SK-N-SH treated with all-trans-retinoic acid at 6 μM for 48 hours (cell line): ENCODE measurements around the gene HS6ST2.

Experiments
- ATAC-seq: fragments of 200-7000 bp; cut with Tn5 transposase; 3 replicates; pipeline ENCODE4 v1.9.1; 2020; ENCODE audit warnings: mild to moderate bottlenecking, moderate library complexity
- ARNTL ChIP-seq: fragments of 450-650 bp; formaldehyde crosslinking; IDR thresholded peaks from 2 replicates; pipeline ENCODE4 v1.5.0; 2020; ENCODE audit warnings: low read depth, mild to moderate bottlenecking, moderate library complexity, borderline replicate concordance
- BACH2 ChIP-seq: fragments of 250-450 bp; sonication (Bioruptor Pico); IDR thresholded peaks from 2 replicates; pipeline ENCODE4 v1.9.0; 2021; ENCODE audit warnings: mild to moderate bottlenecking, borderline replicate concordance
- CREB5 ChIP-seq: fragments of 250-450 bp; sonication (Bioruptor Pico); IDR thresholded peaks from 2 replicates; pipeline ENCODE4 v1.5.1; 2020; ENCODE audit warnings: low read depth, mild to moderate bottlenecking, moderate library complexity
- CSDC2 ChIP-seq: fragments of 250-450 bp; sonication (Bioruptor Pico); IDR thresholded peaks from 2 replicates; pipeline ENCODE4 v1.5.0; 2020; ENCODE audit warnings: mild to moderate bottlenecking, moderate library complexity
- ESRRG ChIP-seq: fragments of 250-450 bp; sonication (Bioruptor Pico); IDR thresholded peaks from 2 replicates; pipeline ENCODE4 v1.6.1; 2021; ENCODE audit warnings: mild to moderate bottlenecking
- GLIS3 ChIP-seq: fragments of 250-450 bp; sonication (Bioruptor Pico); IDR thresholded peaks from 2 replicates; pipeline ENCODE4 v1.5.0; 2020; ENCODE audit warnings: mild to moderate bottlenecking, moderate library complexity
- ISL1 ChIP-seq: fragments of 250-450 bp; sonication (Bioruptor Pico); IDR thresholded peaks from 2 replicates; pipeline ENCODE4 v2.1.2; 2022; ENCODE audit warnings: mild to moderate bottlenecking, moderate library complexity
- OSR1 ChIP-seq: fragments of 250-450 bp; sonication (Bioruptor Pico); IDR thresholded peaks from 2 replicates; pipeline ENCODE4 v1.8.0; 2022; ENCODE audit warnings: moderate library complexity, mild to moderate bottlenecking, inconsistent platforms
- PATZ1 ChIP-seq: fragments of 250-450 bp; sonication (Bioruptor Pico); IDR thresholded peaks from 2 replicates; pipeline ENCODE4 v1.8.0; 2020; ENCODE audit warnings: mild to moderate bottlenecking, moderate library complexity, borderline replicate concordance
- POU6F1 ChIP-seq: fragments of 250-450 bp; sonication (Bioruptor Pico); IDR thresholded peaks from 2 replicates; pipeline ENCODE4 v1.8.0; 2021; ENCODE audit warnings: low read depth, mild to moderate bottlenecking, moderate library complexity, borderline replicate concordance
- PPARA ChIP-seq: fragments of 250-450 bp; sonication (Bioruptor Pico); IDR thresholded peaks from 2 replicates; pipeline ENCODE4 v1.5.0; 2020; ENCODE audit warnings: mild to moderate bottlenecking, borderline replicate concordance
- RARB ChIP-seq: fragments of 250-450 bp; sonication (Bioruptor Pico); IDR thresholded peaks from 2 replicates; pipeline ENCODE4 v1.8.0; 2021; ENCODE audit warnings: mild to moderate bottlenecking, moderate library complexity
- SNAI2 ChIP-seq: fragments of 250-450 bp; sonication (Bioruptor Pico); IDR thresholded peaks from 2 replicates; pipeline ENCODE4 v1.5.0; 2020; ENCODE audit warnings: mild to moderate bottlenecking, moderate library complexity
- TOX ChIP-seq: fragments of 250-450 bp; sonication (Bioruptor Pico); IDR thresholded peaks from 2 replicates; pipeline ENCODE4 v1.8.0; 2021; ENCODE audit warnings: mild to moderate bottlenecking, moderate library complexity, borderline replicate concordance
- ZC3H10 ChIP-seq: fragments of 250-450 bp; sonication (Bioruptor Pico); IDR thresholded peaks from 2 replicates; pipeline ENCODE4 v1.5.1; 2021; ENCODE audit warnings: mild to moderate bottlenecking, moderate library complexity
- ZFP3 ChIP-seq: fragments of 250-450 bp; sonication (Bioruptor Pico); IDR thresholded peaks from 2 replicates; pipeline ENCODE4 v1.5.0; 2020; ENCODE audit warnings: mild to moderate bottlenecking, moderate library complexity
- ZFP30 ChIP-seq: fragments of 450-650 bp; formaldehyde crosslinking; IDR thresholded peaks from 2 replicates; pipeline ENCODE4 v1.5.0; 2022; ENCODE audit warnings: mild to moderate bottlenecking, moderate library complexity
- ZNF565 ChIP-seq: fragments of 450-650 bp; formaldehyde crosslinking; conservative IDR thresholded peaks from 2 replicates; pipeline ENCODE4 v1.5.0; 2020; ENCODE audit warnings: low read depth, mild to moderate bottlenecking, moderate library complexity
- ZNF70 ChIP-seq: fragments of 450-650 bp; formaldehyde crosslinking; IDR thresholded peaks from 2 replicates; pipeline ENCODE4 v1.5.0; 2020; ENCODE audit warnings: mild to moderate bottlenecking, moderate library complexity
- ZNF8 ChIP-seq: fragments of 450-650 bp; formaldehyde crosslinking; IDR thresholded peaks from 2 replicates; pipeline ENCODE4 v1.5.0; 2020; ENCODE audit warnings: mild to moderate bottlenecking, moderate library complexity
- TF ChIP-seq, protein P1 (sequence below): fragments of 250-450 bp; sonication (Bioruptor Pico); IDR thresholded peaks from 2 replicates; pipeline ENCODE4 v1.5.1; 2021; ENCODE audit warnings: mild to moderate bottlenecking, moderate library complexity
- TF ChIP-seq, protein P2 (sequence below): fragments of 250-450 bp; sonication (Bioruptor Pico); IDR thresholded peaks from 2 replicates; pipeline ENCODE4 v1.5.0; 2020; ENCODE audit warnings: mild to moderate bottlenecking, moderate library complexity

Gene HS6ST2

GRCh38 chrX:132671229-132671641, 287.2 kb downstream of the HS6ST2 start:
- ATAC-seq: no peak
- no peak for TF ChIP-seq PATZ1 (CRISPR knock-in tag)
- no peak for TF ChIP-seq ZFP30 (CRISPR knock-in tag)
- no peak for TF ChIP-seq PPARA (CRISPR knock-in tag)
- TF ChIP-seq ISL1 (CRISPR knock-in tag): no peak
- TF ChIP-seq, all 23 proteins: peak for 0

- ATAC-seq: no peak
- TF ChIP-seq TOX (CRISPR knock-in tag): no peak
- TF ChIP-seq GLIS3 (CRISPR knock-in tag): no peak
- no peak for TF ChIP-seq ZNF8 (CRISPR knock-in tag)
- no peak for TF ChIP-seq RARB (CRISPR knock-in tag)
- TF ChIP-seq ZC3H10 (CRISPR knock-in tag): no peak
- no peak for TF ChIP-seq ISL1 (CRISPR knock-in tag)
- no peak for TF ChIP-seq ZFP3
- TF ChIP-seq, protein P1, sequence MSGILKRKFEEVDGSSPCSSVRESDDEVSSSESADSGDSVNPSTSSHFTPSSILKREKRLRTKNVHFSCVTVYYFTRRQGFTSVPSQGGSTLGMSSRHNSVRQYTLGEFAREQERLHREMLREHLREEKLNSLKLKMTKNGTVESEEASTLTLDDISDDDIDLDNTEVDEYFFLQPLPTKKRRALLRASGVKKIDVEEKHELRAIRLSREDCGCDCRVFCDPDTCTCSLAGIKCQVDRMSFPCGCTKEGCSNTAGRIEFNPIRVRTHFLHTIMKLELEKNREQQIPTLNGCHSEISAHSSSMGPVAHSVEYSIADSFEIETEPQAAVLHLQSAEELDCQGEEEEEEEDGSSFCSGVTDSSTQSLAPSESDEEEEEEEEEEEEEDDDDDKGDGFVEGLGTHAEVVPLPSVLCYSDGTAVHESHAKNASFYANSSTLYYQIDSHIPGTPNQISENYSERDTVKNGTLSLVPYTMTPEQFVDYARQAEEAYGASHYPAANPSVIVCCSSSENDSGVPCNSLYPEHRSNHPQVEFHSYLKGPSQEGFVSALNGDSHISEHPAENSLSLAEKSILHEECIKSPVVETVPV (CRISPR knock-in tag): no peak
- TF ChIP-seq CSDC2 (CRISPR knock-in tag): no peak
- TF ChIP-seq CREB5 (CRISPR knock-in tag): no peak
- no peak for TF ChIP-seq OSR1
- no peak for TF ChIP-seq SNAI2 (CRISPR knock-in tag)
- no peak for TF ChIP-seq PATZ1 (CRISPR knock-in tag)
- no peak for TF ChIP-seq ZNF70 (CRISPR knock-in tag)
- no peak for TF ChIP-seq ARNTL
- no peak for TF ChIP-seq BACH2 (CRISPR knock-in tag)
- TF ChIP-seq PPARA (CRISPR knock-in tag): no peak
- TF ChIP-seq ESRRG (CRISPR knock-in tag): no peak
- no peak for TF ChIP-seq ZNF565
These were observed 289.3 kb downstream of the HS6ST2 start for GRCh38 chrX:132669142-132669541.

- no peak for ATAC-seq
These were observed 290.3 kb downstream of the HS6ST2 start for GRCh38 chrX:132668178-132668577.

More at GRCh38 chrX:132668178-132668577, 290.3 kb downstream of the HS6ST2 start:
- no peak for TF ChIP-seq RARB (CRISPR knock-in tag)
- TF ChIP-seq PATZ1 (CRISPR knock-in tag): no peak
- TF ChIP-seq, protein P2, sequence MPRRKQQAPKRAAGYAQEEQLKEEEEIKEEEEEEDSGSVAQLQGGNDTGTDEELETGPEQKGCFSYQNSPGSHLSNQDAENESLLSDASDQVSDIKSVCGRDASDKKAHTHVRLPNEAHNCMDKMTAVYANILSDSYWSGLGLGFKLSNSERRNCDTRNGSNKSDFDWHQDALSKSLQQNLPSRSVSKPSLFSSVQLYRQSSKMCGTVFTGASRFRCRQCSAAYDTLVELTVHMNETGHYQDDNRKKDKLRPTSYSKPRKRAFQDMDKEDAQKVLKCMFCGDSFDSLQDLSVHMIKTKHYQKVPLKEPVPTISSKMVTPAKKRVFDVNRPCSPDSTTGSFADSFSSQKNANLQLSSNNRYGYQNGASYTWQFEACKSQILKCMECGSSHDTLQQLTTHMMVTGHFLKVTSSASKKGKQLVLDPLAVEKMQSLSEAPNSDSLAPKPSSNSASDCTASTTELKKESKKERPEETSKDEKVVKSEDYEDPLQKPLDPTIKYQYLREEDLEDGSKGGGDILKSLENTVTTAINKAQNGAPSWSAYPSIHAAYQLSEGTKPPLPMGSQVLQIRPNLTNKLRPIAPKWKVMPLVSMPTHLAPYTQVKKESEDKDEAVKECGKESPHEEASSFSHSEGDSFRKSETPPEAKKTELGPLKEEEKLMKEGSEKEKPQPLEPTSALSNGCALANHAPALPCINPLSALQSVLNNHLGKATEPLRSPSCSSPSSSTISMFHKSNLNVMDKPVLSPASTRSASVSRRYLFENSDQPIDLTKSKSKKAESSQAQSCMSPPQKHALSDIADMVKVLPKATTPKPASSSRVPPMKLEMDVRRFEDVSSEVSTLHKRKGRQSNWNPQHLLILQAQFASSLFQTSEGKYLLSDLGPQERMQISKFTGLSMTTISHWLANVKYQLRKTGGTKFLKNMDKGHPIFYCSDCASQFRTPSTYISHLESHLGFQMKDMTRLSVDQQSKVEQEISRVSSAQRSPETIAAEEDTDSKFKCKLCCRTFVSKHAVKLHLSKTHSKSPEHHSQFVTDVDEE (CRISPR knock-in tag): no peak
- no peak for TF ChIP-seq POU6F1 (CRISPR knock-in tag)
- TF ChIP-seq ZFP3: no peak
- TF ChIP-seq ZNF565: no peak
- no peak for TF ChIP-seq BACH2 (CRISPR knock-in tag)
- TF ChIP-seq, protein P1 (CRISPR knock-in tag): no peak
- TF ChIP-seq PPARA (CRISPR knock-in tag): no peak
- TF ChIP-seq ZNF8 (CRISPR knock-in tag): no peak
- no peak for TF ChIP-seq ZFP30 (CRISPR knock-in tag)
- no peak for TF ChIP-seq GLIS3 (CRISPR knock-in tag)
- TF ChIP-seq ZNF70 (CRISPR knock-in tag): no peak
- TF ChIP-seq ISL1 (CRISPR knock-in tag): no peak
- no peak for TF ChIP-seq ZC3H10 (CRISPR knock-in tag)
